ENCODE measurements around the gene HOXB2. TPM values are rescaled to one million over a fixed set of nuclear protein-coding genes. Genes with fewer than 3 reads are reported as not detected.

The HOXB2 gene
- total and polyA plus RNA-seq, 2 of the 8 experiments (the other 6 are each of a cell fraction or from before 2014, with no cell fraction given), result not detected

GRCh38 chr17:48505788-48506187 lies 39.1 kb downstream of the HOXB2 start:
- TF ChIP-seq RXRA (IDR thresholded peaks at IDR 0.05; ENCODE audit: insufficient read depth, low read depth, low read length) (no peak), POLR2AphosphoS5 (IDR thresholded peaks at IDR 0.05; ENCODE audit: low read depth, low read length) (no peak), JUND (IDR thresholded peaks at IDR 0.05; ENCODE audit: low read length) (peak; percentile 74), PHF8 (conservative IDR thresholded peaks at IDR 0.05; ENCODE audit: low read depth, low read length) (no peak), TBP (IDR thresholded peaks at IDR 0.05; ENCODE audit: low read depth, low read length) (no peak), BACH1 (IDR thresholded peaks at IDR 0.05; ENCODE audit: low read length) (no peak), TAF1 (IDR thresholded peaks at IDR 0.05; ENCODE audit: low read depth, low read length) (no peak)
- TF ChIP-seq, protein P1, sequence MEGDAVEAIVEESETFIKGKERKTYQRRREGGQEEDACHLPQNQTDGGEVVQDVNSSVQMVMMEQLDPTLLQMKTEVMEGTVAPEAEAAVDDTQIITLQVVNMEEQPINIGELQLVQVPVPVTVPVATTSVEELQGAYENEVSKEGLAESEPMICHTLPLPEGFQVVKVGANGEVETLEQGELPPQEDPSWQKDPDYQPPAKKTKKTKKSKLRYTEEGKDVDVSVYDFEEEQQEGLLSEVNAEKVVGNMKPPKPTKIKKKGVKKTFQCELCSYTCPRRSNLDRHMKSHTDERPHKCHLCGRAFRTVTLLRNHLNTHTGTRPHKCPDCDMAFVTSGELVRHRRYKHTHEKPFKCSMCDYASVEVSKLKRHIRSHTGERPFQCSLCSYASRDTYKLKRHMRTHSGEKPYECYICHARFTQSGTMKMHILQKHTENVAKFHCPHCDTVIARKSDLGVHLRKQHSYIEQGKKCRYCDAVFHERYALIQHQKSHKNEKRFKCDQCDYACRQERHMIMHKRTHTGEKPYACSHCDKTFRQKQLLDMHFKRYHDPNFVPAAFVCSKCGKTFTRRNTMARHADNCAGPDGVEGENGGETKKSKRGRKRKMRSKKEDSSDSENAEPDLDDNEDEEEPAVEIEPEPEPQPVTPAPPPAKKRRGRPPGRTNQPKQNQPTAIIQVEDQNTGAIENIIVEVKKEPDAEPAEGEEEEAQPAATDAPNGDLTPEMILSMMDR (IDR thresholded peaks at IDR 0.05; ENCODE audit: control extremely low read depth in 1 of 3, insufficient read depth in 1 of 3, low read depth in 1 of 3, low read length in 3 of 3), result no peak
- Histone ChIP-seq H4K8ac (ENCODE audit: extremely low read depth, insufficient read depth, low read length) (no peak overlapping the region), H3K18ac (ENCODE audit: extremely low read depth, low read length) (no peak overlapping the region), H3K4me1 (replicated peaks in 1 of 4; ENCODE audit: control insufficient read depth in 3 of 4, insufficient read depth in 4 of 4, low read length in 3 of 4) (peaks cover 0 to 4% (median 0%) of the 10 kb centered on the region in 4 experiments; a peak in 2 of 7 replicates), H4K91ac (replicated peaks; ENCODE audit: insufficient read length, low read length) (no peak overlapping the region), H2AK5ac (ENCODE audit: low read depth, low read length) (no peak overlapping the region), H3K4me3 (ENCODE audit: extremely low read depth in 1 of 4, insufficient read depth in 2 of 4, low read depth in 3 of 4, low read length in 4 of 4) (no peak overlapping the region), H2BK12ac (ENCODE audit: low read depth, low read length) (no peak overlapping the region; the same call in 1 of the 2 replicates), H2BK120ac (replicated peaks; ENCODE audit: low read depth, low read length) (no peak overlapping the region), H3K4ac (replicated peaks; ENCODE audit: insufficient read length, low read depth, low read length) (no peak overlapping the region), H2AFZ (ENCODE audit: low read length) (no peak overlapping the region), H3K79me1 (ENCODE audit: low read depth, low read length) (no peaks in the 10 kb centered on the region), H2BK20ac (ENCODE audit: low read length) (no peak overlapping the region), H3K79me2 (ENCODE audit: control insufficient read depth in 1 of 2, insufficient read depth in 2 of 2, low read length in 2 of 2) (no peaks in the 10 kb centered on the region), H3K36me3 (ENCODE audit: control insufficient read depth in 2 of 4, insufficient read depth in 4 of 4, low read length in 3 of 4) (no peaks in the 10 kb centered on the region), H4K5ac (ENCODE audit: insufficient read length, low read depth, low read length) (no peak overlapping the region), H3K9me3 (ENCODE audit: insufficient read depth in 2 of 2, low read depth in 1 of 2, low read length in 1 of 2) (no peaks in the 10 kb centered on the region), H3K23ac (ENCODE audit: insufficient read length) (no peak overlapping the region), H2BK15ac (ENCODE audit: low read length) (no peak overlapping the region), H3K14ac (ENCODE audit: insufficient read length) (no peak overlapping the region), H4K20me1 (replicated peaks in 1 of 2; ENCODE audit: control insufficient read depth in 1 of 2, insufficient read depth in 2 of 2, low read length in 2 of 2) (no peaks in the 10 kb centered on the region), H2BK5ac (ENCODE audit: low read depth, low read length) (no peak overlapping the region), H3K27me3 (replicated peaks in 1 of 4; ENCODE audit: control insufficient read depth in 3 of 4, extremely low read depth in 1 of 4, insufficient read depth in 3 of 4, low read length in 3 of 4) (peaks cover 0 to 13% (median 8%) of the 10 kb centered on the region in 4 experiments; a peak in 5 of 7 replicates), H3K4me2 (ENCODE audit: insufficient read depth in 1 of 2, low read depth in 2 of 2, low read length in 2 of 2) (no peak overlapping the region), H3K9ac (replicated peaks in 1 of 4; ENCODE audit: extremely low read depth in 1 of 4, low read depth in 3 of 4, low read length in 3 of 4) (no peak overlapping the region), H3K56ac (replicated peaks; ENCODE audit: insufficient read length, low read depth, low read length) (no peak overlapping the region), H3K27ac (ENCODE audit: low read depth, low read length) (no peak overlapping the region), H3K23me2 (ENCODE audit: low read depth, low read length) (no peaks in the 10 kb centered on the region)
- DNase-seq (ENCODE audit: low read depth in 1 of 2, low spot score in 2 of 2) (no peak), FAIRE-seq (no peak)
- WGBS, 2 experiments (ENCODE audit: extremely low coverage in 1 of 2, insufficient coverage in 1 of 2, insufficient read length in 1 of 2, insufficient replicate concordance in 2 of 2, low coverage in 1 of 2, low lambda C conversion rate in 2 of 2, missing lambda C conversion rate in 1 of 2), result 84% methylated on average over 1 of the region's 1 CpG; no CpG with 5 or more reads in 1 of the 2 experiments
- ChIA-PET POLR2A (ENCODE audit: partially characterized antibody) (interaction anchor here (1.4 kb wide), 1 partner anchor 15 kb away, joined by 3 read pairs; no protein-coding TSS in a partner anchor), CTCF (ENCODE audit: partially characterized antibody) (interaction anchor here (0.6 to 5.0 kb wide), 10 partner anchors 8 to 119 kb away, joined by 3 to 21 read pairs (median 5); partner anchors contain the start of gene HOXB3)
